NCI-H2081 (cell line): Measurements from ENCODE around the gene MRTFB.
A peak's percentile ranks its signal among the peaks of the same experiment; 100 is the strongest.

Experiments used
- DNase-seq, 2 experiments: peaks; one replicate each; lab custom pipeline; 2025; lab: John Stamatoyannopoulos, UW

Gene MRTFB

GRCh38 chr16:14285513-14286367, 214.6 kb downstream of the MRTFB start:
- DNase-seq, result peak; percentile 87 to 88

GRCh38 chr16:14286368-14287230, 215.5 kb downstream of the MRTFB start:
- DNase-seq, result no peak

GRCh38 chr16:14289692-14290340, 218.7 kb downstream of the MRTFB start:
- peak; percentile 54 to 55 for DNase-seq

- no peak for DNase-seq
These were observed 220.2 kb downstream of the MRTFB start for GRCh38 chr16:14291286-14291685.

GRCh38 chr16:14292051-14292825, 221.1 kb downstream of the MRTFB start:
- no peak for DNase-seq

- DNase-seq, result no peak
These were observed 225.5 kb downstream of the MRTFB start for GRCh38 chr16:14296663-14297062.

- DNase-seq, result no peak
These were observed 227.4 kb downstream of the MRTFB start for GRCh38 chr16:14298374-14299122.

GRCh38 chr16:14300705-14301168, 229.6 kb downstream of the MRTFB start:
- peak; percentile 34 to 37 for DNase-seq

- DNase-seq, result no peak
These were observed 230.3 kb downstream of the MRTFB start for GRCh38 chr16:14301169-14302030.

- peak in 1 of 2 experiments; percentile 11 for DNase-seq
These were observed 230.9 kb downstream of the MRTFB start for GRCh38 chr16:14302031-14302398.

GRCh38 chr16:14302399-14303181, 231.5 kb downstream of the MRTFB start:
- no peak for DNase-seq

GRCh38 chr16:14303182-14303618, 232.1 kb downstream of the MRTFB start:
- no peak for DNase-seq

GRCh38 chr16:14303639-14304394, 232.7 kb downstream of the MRTFB start:
- DNase-seq, result no peak

- DNase-seq, result no peak
These were observed 233.9 kb downstream of the MRTFB start for GRCh38 chr16:14304891-14305460.

GRCh38 chr16:14306485-14307058, 235.5 kb downstream of the MRTFB start:
- DNase-seq, result no peak

GRCh38 chr16:14307059-14307526, 236.0 kb downstream of the MRTFB start:
- DNase-seq, result no peak
